OCI-LY1 (cell line): ENCODE results near the gene FUOM.

ENCODE experiments used
- CTCF ChIP-seq: fragments of 200-600 bp; sonication (generic), shearing (Covaris generic); IDR thresholded peaks from 2 replicates; pipeline ENCODE4 v1.5.1; 2017; ENCODE audit warnings: mild to moderate bottlenecking, antibody characterized with exemption, low read length, moderate library complexity, mixed read lengths
- EZH2 ChIP-seq: fragments of 200-600 bp; sonication (generic), shearing (Covaris generic); IDR thresholded peaks from 2 replicates; pipeline ENCODE4 v1.8.0; 2017; ENCODE audit warnings: borderline replicate concordance, mixed run types, mild to moderate bottlenecking, antibody characterized with exemption, low read length, moderate library complexity, mixed read lengths

GRCh38 chr10:133358162-133358924 lies 524 bp upstream of the FUOM start:
- TF ChIP-seq EZH2 (no peak), CTCF (no peak)
